HG03139 (cell line): ENCODE results near the gene C17orf107.

Source experiments
- ATAC-seq: cut with Tn5 transposase; IDR thresholded peaks from one replicate; pipeline ENCODE4 v1.9.1; 2021; ENCODE audit not compliant: unreplicated experiment

C17orf107 gene

DNA sequence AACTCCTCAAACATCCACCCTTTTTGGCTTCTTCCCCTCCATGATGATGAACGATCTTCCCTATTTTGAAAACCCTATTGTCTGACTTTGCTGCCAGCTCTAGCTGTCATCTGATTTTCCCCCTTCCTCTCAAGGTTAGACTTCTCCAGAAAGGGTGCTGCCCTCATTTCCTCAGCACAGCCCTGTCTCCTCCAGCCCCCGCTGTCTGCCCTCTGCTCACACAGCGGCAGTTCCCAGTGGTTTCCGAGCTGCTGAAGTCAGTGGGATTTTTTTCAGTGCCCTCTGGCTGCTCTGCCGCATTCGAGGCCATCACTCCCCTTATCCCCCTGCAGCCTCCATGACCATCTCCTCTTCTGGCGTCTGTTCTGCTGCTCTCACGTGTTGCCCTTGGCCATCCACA is 26.6 kb upstream of the C17orf107 start:
- no peak for ATAC-seq

DNA sequence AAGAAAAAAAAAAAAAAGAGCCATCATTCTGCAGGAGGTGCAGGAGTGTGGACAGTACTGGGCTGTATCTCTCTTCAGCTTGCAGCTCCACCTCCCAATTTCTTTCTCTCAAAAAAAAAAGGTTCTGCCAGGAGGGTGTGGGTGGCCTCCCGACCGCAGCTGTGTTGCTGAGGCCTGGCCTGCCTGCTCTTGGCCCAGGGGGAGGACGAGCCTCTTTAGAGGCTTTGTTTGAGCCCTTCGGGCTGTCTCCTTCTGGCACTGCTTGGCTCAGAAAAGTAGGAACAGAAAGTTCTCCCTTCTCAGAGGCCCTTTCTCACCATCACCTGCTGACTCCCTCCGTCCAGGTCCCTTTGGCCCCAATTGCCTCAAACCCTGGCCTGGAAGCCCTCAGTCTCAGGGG is 22.2 kb upstream of the C17orf107 start:
- no peak for ATAC-seq

DNA sequence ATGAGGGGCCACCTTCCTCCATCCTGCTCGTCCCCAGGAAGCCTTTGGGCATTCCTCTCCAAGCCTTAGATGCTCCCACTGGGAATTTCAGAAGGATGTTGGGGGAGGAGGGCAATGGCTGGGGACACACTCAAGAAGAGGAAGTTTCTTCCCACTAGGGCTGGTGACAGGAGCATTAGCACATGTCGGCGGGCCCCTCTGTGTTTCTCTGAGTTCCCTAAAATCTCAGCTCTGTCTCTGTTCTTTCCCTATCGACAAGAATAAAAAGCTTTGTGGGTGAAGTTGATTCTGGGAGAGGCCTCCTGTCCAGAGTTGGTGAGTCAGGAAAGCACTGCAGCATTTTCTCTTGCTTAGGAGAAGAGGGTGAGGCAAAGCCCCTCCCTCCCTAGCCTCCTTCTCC is 19.7 kb upstream of the C17orf107 start:
- no peak for ATAC-seq

DNA sequence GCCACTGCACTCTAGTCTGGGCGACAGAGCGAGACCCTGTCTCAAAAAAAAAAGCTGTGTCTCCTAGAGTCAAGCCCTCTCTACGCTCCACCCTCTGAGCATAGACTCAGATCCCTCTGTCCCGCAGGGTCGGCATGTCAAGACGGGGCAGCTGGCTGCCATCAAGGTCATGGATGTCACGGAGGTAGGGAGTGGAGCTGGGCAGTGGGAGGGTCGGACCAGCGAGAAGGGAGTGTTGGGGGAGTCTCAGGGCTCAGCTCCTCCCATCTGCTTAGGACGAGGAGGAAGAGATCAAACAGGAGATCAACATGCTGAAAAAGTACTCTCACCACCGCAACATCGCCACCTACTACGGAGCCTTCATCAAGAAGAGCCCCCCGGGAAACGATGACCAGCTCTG is 18.5 kb upstream of the C17orf107 start:
- no peak for ATAC-seq

DNA sequence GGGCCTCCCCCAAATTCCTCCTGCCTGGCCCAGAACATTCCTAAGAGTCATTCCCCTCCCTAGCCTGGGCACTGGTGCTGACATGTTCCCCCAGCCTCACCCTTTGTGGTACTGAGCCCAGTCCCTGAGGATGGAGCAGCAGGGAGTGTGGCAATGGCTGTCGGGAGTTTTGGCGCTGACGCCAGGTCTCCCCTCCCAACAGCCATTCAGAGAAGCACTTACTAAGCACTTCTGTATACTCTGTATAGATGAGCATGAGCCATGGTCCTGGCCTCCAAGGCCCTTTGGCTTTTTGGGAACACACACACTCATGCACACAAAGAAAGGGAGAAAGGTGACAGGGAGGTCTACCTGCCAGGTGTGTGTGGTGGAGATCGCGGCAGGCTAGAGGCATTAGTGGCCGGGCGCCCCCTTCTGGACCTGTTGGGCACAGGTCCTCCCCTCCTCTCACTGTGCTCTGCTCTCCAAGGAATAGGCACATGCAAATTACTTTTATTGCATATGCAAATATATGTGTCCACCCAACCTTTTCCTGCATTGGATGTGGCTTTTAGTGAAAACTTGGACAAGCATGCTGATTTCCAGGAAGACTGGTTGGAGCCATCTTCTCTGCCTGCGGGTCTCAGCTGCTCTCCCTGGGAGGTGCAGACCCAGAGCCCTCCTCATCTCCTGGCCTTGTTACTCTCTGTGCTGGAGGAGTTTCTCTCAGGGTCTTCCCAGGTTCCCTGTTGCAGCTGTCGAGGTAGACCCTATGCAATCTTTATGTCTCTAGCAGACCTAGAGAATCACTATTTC is 17.4 kb upstream of the C17orf107 start:
- ATAC-seq, result no peak

DNA sequence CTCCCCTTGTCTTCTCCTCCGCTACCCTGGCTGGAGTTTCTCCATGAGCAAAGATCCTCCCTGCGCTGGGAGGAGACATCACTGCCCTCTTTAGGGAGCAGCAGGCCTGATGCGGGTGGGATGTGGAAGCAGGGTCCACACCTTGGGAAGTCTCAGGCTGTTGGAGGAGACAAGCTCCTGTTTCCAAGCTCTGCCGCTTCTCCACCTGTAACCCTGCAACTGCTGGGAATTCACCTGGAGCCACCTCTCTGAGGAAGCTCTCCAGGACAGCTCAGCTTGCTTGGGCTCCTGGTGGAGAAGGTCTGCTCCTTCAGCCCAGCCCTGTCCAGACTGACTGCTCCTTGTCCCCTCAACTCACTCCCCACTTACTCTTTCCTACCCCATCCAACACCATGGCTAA is 14.8 kb upstream of the C17orf107 start:
- ATAC-seq, result no peak

DNA sequence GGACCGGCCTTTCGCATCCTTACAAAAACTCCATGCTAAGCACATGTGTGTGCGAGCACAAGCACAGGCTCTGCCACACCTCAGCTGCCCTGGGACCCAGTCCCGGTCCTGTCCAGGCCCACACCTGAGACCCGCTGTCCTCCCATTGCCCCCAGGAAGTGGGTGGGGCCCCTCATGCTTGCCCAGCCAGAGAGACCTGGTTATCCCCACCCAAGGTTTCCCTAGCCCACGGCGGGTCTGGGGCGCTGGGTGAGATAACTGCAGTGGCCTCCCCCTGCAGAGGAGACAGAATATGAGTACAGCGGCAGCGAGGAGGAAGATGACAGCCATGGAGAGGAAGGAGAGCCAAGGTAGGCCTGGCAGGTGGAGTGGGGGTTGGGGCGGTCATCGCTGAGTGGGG is 12.5 kb upstream of the C17orf107 start:
- no peak for ATAC-seq

DNA sequence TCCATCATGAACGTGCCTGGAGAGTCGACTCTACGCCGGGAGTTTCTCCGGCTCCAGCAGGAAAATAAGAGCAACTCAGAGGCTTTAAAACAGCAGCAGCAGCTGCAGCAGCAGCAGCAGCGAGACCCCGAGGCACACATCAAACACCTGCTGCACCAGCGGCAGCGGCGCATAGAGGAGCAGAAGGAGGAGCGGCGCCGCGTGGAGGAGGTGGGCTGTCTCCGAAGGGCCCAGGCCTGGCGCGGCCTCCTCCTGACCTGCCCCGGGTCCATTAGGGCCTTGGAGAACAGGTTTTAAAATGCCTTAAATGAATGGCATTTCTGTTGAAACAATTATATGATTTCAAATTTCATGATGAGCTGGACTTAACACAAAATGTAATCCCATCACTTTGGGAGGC is 11.8 kb upstream of the C17orf107 start:
- no peak for ATAC-seq

DNA sequence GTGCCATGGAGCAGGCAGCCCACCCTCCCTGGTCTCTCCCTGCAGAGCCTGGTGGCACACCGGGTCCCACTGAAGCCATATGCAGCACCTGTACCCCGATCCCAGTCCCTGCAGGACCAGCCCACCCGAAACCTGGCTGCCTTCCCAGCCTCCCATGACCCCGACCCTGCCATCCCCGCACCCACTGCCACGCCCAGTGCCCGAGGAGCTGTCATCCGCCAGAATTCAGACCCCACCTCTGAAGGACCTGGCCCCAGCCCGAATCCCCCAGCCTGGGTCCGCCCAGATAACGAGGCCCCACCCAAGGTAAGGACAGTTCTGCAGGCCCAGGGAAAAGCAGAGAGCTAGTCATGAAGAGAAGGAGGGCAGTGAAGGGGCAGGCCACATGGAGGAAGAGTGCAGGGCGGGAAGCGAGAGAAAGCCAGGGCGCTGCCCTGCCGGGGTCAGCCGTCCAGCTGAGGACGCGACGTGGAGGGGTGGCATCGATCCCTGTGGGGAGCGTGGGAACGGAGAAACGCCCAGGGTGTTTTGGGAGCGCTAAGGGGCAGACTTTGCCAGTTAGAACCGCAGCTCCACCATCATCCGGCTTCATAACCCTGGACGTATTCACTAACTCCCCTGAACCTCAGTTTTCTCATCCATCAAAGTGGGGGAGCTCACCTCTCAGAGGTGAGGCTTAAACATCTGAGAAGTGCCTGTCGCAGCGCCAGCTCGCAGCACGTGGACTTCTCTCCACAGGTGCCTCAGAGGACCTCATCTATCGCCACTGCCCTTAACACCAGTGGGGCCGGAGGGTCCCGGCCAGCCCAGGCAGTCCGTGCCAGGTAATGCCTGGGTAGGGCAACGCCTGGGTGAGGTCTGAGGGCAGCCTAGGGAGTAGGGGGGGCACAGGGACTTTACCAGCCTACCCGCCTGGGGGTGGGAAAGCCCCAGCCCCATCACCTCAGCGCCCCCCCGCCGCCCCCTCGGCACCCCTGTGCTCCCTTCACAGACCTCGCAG is 7.6 kb upstream of the C17orf107 start:
- ATAC-seq, result no peak

DNA sequence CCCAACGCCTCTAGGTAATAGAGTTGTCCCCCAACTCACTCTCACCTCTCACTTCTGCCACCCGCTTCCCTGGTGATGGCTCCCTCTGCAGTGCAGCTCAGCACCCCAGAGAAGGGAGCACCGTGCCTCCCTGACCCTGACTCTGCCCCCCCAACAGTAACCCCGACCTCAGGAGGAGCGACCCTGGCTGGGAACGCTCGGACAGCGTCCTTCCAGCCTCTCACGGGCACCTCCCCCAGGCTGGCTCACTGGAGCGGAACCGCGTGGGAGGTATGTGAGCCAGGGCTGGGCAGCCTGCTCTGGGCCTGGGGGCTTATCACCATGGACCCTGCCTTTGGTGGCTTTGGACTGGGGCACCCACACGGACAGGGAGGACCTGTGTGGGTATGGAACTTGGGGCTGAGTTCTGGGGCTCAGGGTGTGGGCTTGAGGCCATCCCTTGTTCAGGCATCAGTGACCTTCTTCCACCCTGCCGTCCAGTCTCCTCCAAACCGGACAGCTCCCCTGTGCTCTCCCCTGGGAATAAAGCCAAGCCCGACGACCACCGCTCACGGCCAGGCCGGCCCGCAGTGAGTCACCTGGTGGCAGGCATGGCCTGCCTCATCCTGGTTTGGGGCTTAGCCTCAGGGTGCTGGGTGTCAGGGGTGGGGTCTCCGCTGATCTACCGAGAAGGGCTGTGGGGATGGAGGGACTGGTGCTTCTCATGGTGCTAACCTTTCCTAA is 6.7 kb upstream of the C17orf107 start:
- ATAC-seq, result no peak

DNA sequence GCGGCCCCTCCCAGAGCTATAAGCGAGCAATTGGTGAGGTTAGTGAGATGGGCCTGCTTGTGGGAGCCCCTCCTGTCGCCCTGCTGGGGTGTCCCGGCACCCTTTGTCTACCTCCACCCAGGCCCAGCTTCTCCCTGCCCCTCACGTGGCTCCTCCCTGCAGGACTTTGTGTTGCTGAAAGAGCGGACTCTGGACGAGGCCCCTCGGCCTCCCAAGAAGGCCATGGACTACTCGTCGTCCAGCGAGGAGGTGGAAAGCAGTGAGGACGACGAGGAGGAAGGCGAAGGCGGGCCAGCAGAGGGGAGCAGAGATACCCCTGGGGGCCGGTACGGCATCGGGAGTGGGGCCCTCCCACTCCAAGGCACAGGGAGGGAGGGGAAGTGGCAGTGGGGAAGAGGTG is 6.1 kb upstream of the C17orf107 start:
- no peak for ATAC-seq

DNA sequence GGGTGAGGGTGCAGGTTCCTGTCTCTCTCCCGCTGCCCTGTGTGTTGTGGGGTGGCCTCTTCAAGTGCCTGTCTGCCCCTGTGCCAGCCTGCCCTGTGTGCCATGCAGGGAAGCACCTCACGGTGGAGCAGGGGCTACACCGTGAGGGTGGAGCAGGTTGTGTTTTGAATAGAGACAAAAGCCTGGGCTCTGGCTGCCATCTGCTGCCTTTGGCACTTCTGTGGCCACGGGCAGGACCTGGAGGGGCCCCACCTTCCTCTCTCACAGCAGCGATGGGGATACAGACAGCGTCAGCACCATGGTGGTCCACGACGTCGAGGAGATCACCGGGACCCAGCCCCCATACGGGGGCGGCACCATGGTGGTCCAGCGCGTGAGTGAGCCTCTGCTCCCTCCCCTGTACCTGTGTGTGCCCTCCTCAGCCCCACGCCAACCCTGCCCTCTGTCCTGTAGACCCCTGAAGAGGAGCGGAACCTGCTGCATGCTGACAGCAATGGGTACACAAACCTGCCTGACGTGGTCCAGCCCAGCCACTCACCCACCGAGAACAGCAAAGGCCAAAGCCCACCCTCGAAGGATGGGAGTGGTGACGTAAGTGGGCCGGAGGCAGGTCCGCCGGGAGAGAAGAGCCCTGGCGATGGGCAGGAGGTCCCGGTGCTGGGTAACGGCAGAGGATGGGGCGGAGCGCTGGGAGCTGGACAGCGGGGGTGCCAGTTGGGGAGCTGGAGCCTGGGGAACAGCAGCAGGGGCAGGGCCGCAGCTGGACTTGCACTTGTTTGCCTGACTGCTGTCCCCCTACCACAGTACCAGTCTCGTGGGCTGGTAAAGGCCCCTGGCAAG is 5.4 kb upstream of the C17orf107 start:
- ATAC-seq, result no peak

DNA sequence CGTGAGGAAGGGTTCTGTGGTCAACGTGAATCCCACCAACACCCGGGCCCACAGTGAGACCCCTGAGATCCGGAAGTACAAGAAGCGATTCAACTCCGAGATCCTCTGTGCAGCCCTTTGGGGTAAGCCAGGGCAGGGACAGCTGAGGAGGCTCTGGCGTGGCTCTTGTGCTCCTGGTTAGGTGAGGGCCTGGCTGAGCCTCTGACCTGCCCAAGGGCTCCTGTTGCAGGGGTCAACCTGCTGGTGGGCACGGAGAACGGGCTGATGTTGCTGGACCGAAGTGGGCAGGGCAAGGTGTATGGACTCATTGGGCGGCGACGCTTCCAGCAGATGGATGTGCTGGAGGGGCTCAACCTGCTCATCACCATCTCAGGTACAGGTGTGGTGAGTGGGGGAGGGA is 4.2 kb upstream of the C17orf107 start:
- ATAC-seq, result no peak

DNA sequence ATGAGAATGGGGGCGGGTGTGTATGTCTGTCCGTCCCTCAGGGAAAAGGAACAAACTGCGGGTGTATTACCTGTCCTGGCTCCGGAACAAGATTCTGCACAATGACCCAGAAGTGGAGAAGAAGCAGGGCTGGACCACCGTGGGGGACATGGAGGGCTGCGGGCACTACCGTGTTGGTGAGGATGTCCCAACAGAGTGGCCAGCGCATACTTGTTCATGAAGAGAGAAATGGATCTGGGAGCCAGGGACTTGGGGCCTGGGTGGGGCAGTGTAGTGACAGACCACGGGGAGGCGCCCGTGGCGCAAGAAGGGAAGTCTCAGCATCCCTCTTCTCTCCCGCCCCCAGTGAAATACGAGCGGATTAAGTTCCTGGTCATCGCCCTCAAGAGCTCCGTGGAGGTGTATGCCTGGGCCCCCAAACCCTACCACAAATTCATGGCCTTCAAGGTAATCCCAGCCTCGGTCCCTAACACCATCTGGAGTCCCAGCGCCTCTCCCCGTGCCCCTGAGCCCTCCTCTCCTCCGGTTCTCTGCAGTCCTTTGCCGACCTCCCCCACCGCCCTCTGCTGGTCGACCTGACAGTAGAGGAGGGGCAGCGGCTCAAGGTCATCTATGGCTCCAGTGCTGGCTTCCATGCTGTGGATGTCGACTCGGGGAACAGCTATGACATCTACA is 3.5 kb upstream of the C17orf107 start:
- no peak for ATAC-seq

DNA sequence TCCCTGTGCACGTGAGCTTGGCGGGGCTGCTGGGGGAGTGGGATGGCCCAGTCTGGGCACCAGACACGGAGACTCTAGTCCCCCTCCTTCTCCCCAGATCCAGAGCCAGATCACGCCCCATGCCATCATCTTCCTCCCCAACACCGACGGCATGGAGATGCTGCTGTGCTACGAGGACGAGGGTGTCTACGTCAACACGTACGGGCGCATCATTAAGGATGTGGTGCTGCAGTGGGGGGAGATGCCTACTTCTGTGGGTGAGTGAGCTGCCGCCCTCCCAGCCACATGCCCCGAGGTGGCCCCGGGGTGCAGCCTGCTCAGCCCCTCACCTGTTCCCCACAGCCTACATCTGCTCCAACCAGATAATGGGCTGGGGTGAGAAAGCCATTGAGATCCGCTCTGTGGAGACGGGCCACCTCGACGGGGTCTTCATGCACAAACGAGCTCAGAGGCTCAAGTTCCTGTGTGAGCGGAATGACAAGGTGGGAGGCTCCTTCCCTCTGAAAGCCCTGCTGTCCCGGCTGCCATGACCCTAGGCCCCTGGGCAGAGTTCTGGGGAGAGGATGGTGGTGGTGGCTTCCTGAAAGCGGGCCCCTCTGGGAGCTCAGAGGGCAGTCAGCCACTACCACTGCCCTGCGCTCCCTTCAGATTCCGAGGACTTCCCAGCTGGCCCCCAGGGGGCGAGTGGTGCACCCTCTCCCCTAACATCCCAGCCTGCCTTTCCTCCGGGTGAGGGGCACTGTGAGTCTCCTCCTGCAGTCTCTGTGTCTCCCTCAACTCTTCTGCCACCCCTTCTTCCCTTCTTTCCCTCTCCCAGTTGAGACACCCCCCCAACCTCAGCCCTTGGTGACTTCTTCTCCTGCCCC is 2.8 kb upstream of the C17orf107 start:
- no peak for ATAC-seq

DNA sequence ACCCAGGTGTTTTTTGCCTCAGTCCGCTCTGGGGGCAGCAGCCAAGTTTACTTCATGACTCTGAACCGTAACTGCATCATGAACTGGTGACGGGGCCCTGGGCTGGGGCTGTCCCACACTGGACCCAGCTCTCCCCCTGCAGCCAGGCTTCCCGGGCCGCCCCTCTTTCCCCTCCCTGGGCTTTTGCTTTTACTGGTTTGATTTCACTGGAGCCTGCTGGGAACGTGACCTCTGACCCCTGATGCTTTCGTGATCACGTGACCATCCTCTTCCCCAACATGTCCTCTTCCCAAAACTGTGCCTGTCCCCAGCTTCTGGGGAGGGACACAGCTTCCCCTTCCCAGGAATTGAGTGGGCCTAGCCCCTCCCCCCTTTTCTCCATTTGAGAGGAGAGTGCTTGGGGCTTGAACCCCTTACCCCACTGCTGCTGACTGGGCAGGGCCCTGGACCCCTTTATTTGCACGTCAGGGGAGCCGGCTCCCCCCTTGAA is 2.1 kb upstream of the C17orf107 start:
- ATAC-seq, result no peak

DNA sequence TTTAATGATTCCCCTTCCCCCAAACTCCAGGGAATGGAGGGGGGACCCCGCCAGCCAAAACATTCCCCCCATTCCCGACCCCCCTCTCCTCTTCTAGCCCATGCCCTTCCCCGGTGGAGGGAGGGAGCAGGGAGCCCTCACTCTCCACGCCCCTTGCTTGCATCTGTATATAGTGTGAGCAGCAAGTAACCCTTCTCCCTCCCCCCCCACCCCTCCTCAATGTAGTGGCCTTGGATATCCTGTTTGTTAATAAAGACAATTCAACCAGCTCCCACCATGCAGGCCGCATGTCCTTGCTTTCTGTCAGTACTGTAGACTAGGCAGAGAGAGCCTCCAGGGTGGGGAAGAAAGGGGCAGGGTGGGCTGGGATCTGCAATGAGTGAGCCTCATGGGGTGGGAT is 1.6 kb upstream of the C17orf107 start:
- ATAC-seq, result no peak

DNA sequence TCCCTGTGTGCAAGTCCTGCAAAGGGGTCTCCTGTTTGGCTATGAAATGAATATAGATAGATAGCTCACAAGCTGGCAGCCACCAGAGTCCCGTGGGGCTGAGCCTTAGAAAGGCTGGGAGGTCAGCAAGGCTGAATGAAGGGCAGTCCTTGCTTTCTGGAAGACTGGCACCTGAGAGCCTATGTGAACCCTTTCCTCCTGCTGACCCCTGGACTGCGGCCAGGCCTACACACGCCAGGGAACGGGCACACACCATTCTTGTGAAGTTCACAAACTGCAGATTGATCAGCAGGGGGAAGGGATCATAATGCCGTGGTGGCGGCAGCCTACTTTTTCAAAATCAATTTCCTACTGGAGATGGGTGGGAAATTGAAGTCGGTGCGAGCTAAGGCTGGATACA is 985 bp upstream of the C17orf107 start:
- ATAC-seq, result no peak

DNA sequence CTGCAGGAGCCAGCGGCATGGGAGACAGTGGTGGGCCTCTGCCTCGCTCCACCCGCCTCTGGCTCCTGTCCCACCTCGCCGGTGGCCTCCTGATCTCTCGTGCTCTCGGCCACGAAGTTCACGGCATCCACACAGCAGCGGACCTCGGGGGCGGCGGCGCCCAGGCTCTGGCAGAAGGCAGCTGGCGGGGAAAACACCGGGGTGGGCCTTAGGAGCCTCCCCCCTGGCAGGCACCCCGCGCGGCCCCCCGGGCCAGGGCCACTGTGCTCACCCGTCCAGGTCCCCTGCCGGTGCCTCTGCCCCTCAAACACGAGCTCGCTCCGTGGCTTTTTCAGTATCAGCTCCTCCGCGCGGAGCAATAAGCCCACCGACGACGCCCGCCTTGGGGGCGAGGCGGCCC is 409 bp upstream of the C17orf107 start:
- no peak for ATAC-seq
